IMR-90 (cell line): ENCODE measurements around the gene XIST. TPM values are rescaled to one million over a fixed set of nuclear protein-coding genes. Genes with fewer than 3 reads are reported as not detected.

Experiments used
- ATAC-seq: fragments of 200-7000 bp; cut with Tn5 transposase; 2 replicates; pipeline ENCODE4 v1.9.1; 2020; ENCODE audit warnings: low read depth, mild to moderate bottlenecking, moderate library complexity
- BruUV-seq: library from RNA; stranded (reverse); fragments of 400-500 nt; replicated peaks from 2 replicates; lab custom pipeline; 2021; lab: Mats Ljungman, UMichigan
- CTCF ChIA-PET: fragments of 300-600 bp; formaldehyde crosslinking; extraction: SDS; loops from one replicate; lab custom pipeline; 2021; ENCODE audit warnings: antibody characterized with exemption; lab: Yijun Ruan, JAX
- POLR2A ChIA-PET: fragments of 300-600 bp; sonication (Branson Sonifier 250); formaldehyde crosslinking; loops from one replicate; lab custom pipeline; 2022; ENCODE audit warnings: antibody characterized with exemption; ENCODE audit not compliant: unreplicated experiment; lab: Charles Lee
- DNase-seq: peaks from one replicate; pipeline ENCODE4 v3.0.0; 2013
- H2AFZ ChIP-seq: replicated peaks from 2 replicates; pipeline ENCODE3; 2013; ENCODE audit warnings: low read length, mild to moderate bottlenecking; ENCODE audit not compliant: poor library complexity
- H2AK5ac ChIP-seq: 2 replicates; pipeline ENCODE4 v1.6.1; 2013; ENCODE audit warnings: low read depth, low read length, inconsistent platforms
- H2AK9ac ChIP-seq: replicated peaks from 2 replicates; pipeline ENCODE3; 2013; ENCODE audit warnings: mild to moderate bottlenecking, low read depth, low read length, moderate library complexity; ENCODE audit not compliant: poor library complexity
- H2BK120ac ChIP-seq: 2 replicates; pipeline ENCODE4 v1.6.1; 2013; ENCODE audit warnings: low read depth, low read length, inconsistent platforms
- H2BK15ac ChIP-seq: 3 replicates; pipeline ENCODE4 v1.6.1; 2013; ENCODE audit warnings: low read depth, low read length, inconsistent platforms
- H2BK20ac ChIP-seq: 2 replicates; pipeline ENCODE4 v1.6.1; 2013; ENCODE audit warnings: low read depth, mild to moderate bottlenecking, inconsistent platforms, low read length, moderate library complexity
- H2BK5ac ChIP-seq: 2 replicates; pipeline ENCODE4 v1.6.1; 2013; ENCODE audit warnings: mild to moderate bottlenecking, low read depth, low read length, inconsistent platforms; ENCODE audit not compliant: poor library complexity, severe bottlenecking
- H3K14ac ChIP-seq: replicated peaks from 2 replicates; pipeline ENCODE4 v1.6.1; 2013; ENCODE audit warnings: low read depth, low read length, inconsistent platforms
- H3K18ac ChIP-seq: 2 replicates; pipeline ENCODE4 v1.6.1; 2013; ENCODE audit warnings: low read depth, low read length, control low read depth
- H3K23ac ChIP-seq: 2 replicates; pipeline ENCODE4 v1.6.1; 2013; ENCODE audit warnings: low read depth, low read length, inconsistent platforms
- H3K27ac ChIP-seq: 2 replicates; pipeline ENCODE4 v1.5.1; 2013; ENCODE audit warnings: mild to moderate bottlenecking, control low read depth, low read length; ENCODE audit not compliant: insufficient read depth
- H3K27me3 ChIP-seq: 2 replicates; pipeline ENCODE4 v1.6.1; 2013; ENCODE audit warnings: low read length; ENCODE audit not compliant: control insufficient read depth, insufficient read depth
- H3K36me3 ChIP-seq: 2 replicates; pipeline ENCODE4 v1.6.1; 2013; ENCODE audit warnings: low read length, mixed read lengths; ENCODE audit not compliant: control insufficient read depth, insufficient read depth
- H3K4ac ChIP-seq: 2 replicates; pipeline ENCODE4 v1.6.1; 2013; ENCODE audit warnings: low read depth, low read length, inconsistent platforms
- H3K4me1 ChIP-seq: 2 replicates; pipeline ENCODE4 v1.6.1; 2013; ENCODE audit warnings: low read length, mixed read lengths; ENCODE audit not compliant: control insufficient read depth, insufficient read depth
- H3K4me2 ChIP-seq: 2 replicates; pipeline ENCODE4 v1.6.1; 2013; ENCODE audit warnings: low read depth, mild to moderate bottlenecking, control low read depth, low read length, moderate library complexity
- H3K4me3 ChIP-seq: 2 replicates; pipeline ENCODE4 v1.5.1; 2013; ENCODE audit warnings: low read depth, mild to moderate bottlenecking, control low read depth, low read length, moderate library complexity; ENCODE audit not compliant: insufficient read depth
- H3K56ac ChIP-seq: 2 replicates; pipeline ENCODE4 v1.6.1; 2013; ENCODE audit warnings: low read length, inconsistent platforms; ENCODE audit not compliant: insufficient read depth; ENCODE audit errors: extremely low read depth
- H3K79me1 ChIP-seq, 2 experiments: 2 replicates each; pipeline ENCODE4 v1.6.1; 2013; ENCODE audit warnings: low read length in 2 of 2, inconsistent platforms in 1 of 2, low read depth in 1 of 2
- H3K9ac ChIP-seq: 2 replicates; pipeline ENCODE4 v1.6.1; 2013; ENCODE audit warnings: low read depth, low read length, control low read depth
- H3K9me1 ChIP-seq: 2 replicates; pipeline ENCODE4 v1.6.1; 2013; ENCODE audit warnings: low read length, inconsistent platforms; ENCODE audit not compliant: insufficient read depth
- H3K9me3 ChIP-seq: 2 replicates; pipeline ENCODE4 v1.6.1; 2013; ENCODE audit warnings: low read length; ENCODE audit not compliant: control insufficient read depth, insufficient read depth
- H4K20me1 ChIP-seq: 2 replicates; pipeline ENCODE4 v1.6.1; 2013; ENCODE audit warnings: low read length, inconsistent platforms; ENCODE audit not compliant: insufficient read depth
- H4K5ac ChIP-seq: 2 replicates; pipeline ENCODE4 v1.6.1; 2013; ENCODE audit warnings: mild to moderate bottlenecking, low read depth, low read length, control low read depth
- H4K8ac ChIP-seq, 2 experiments: 2 replicates each; pipeline ENCODE4 v1.6.1; 2013; ENCODE audit warnings: low read depth in 2 of 2, low read length in 2 of 2, control low read depth in 1 of 2, inconsistent platforms in 1 of 2
- H4K91ac ChIP-seq: 2 replicates; pipeline ENCODE4 v1.6.1; 2013; ENCODE audit warnings: low read depth, low read length, inconsistent platforms; ENCODE audit not compliant: insufficient read depth
- BHLHE40 ChIP-seq: fragments of 150-350 bp; IDR thresholded peaks from 2 replicates; pipeline ENCODE4 v1.6.1; 2016; ENCODE audit warnings: mild to moderate bottlenecking, low read depth, low read length
- CEBPB ChIP-seq: IDR thresholded peaks from 2 replicates; pipeline ENCODE4 v1.6.1; 2012; ENCODE audit warnings: low read depth, low read length, improper control_type of control experiment
- CHD1 ChIP-seq: IDR thresholded peaks from 2 replicates; pipeline ENCODE4 v1.6.1; 2012; ENCODE audit warnings: low read depth, low read length, improper control_type of control experiment
- FOS ChIP-seq: fragments of 150-350 bp; IDR thresholded peaks from 2 replicates; pipeline ENCODE4 v1.6.1; 2016; ENCODE audit warnings: low read depth, low read length
- MAFK ChIP-seq: IDR thresholded peaks from 2 replicates; pipeline ENCODE4 v1.6.1; 2012; ENCODE audit warnings: low read depth, low read length, improper control_type of control experiment
- MAZ ChIP-seq: IDR thresholded peaks from 2 replicates; pipeline ENCODE4 v1.6.1; 2012; ENCODE audit warnings: low read depth, mild to moderate bottlenecking, low read length, improper control_type of control experiment, moderate library complexity, borderline replicate concordance
- MXI1 ChIP-seq: IDR thresholded peaks from 2 replicates; pipeline ENCODE4 v1.6.1; 2012; ENCODE audit warnings: low read depth, mild to moderate bottlenecking, low read length, moderate library complexity, borderline replicate concordance
- NFE2L2 ChIP-seq: fragments of 150-350 bp; IDR thresholded peaks from 2 replicates; pipeline ENCODE4 v1.6.1; 2016; ENCODE audit warnings: low read depth, mild to moderate bottlenecking, low read length
- POLR2A ChIP-seq: IDR thresholded peaks from 2 replicates; pipeline ENCODE4 v1.6.1; 2012; ENCODE audit warnings: mild to moderate bottlenecking, low read depth, low read length
- RAD21 ChIP-seq: IDR thresholded peaks from 2 replicates; pipeline ENCODE4 v1.6.1; 2012; ENCODE audit warnings: low read length, improper control_type of control experiment
- RCOR1 ChIP-seq: IDR thresholded peaks from 2 replicates; pipeline ENCODE4 v1.6.1; 2012; ENCODE audit warnings: mild to moderate bottlenecking, low read length, improper control_type of control experiment; ENCODE audit not compliant: insufficient replicate concordance
- RFX5 ChIP-seq: IDR thresholded peaks from 2 replicates; pipeline ENCODE4 v1.8.0; 2012; ENCODE audit warnings: low read depth, mild to moderate bottlenecking, low read length, moderate library complexity
- SMC3 ChIP-seq: fragments of 150-350 bp; IDR thresholded peaks from 2 replicates; pipeline ENCODE4 v1.6.1; 2016; ENCODE audit warnings: low read depth, mild to moderate bottlenecking, antibody characterized with exemption, low read length, moderate library complexity
- USF2 ChIP-seq: fragments of 150-350 bp; IDR thresholded peaks from 2 replicates; pipeline ENCODE4 v1.6.1; 2017; ENCODE audit warnings: mild to moderate bottlenecking, antibody characterized with exemption, low read length, low read depth
- dilution Hi-C: fragments of 300-500 bp; cut with HindIII; formaldehyde crosslinking; loops from one replicate; pipeline ENCODE4 v1.14.3; 2018; ENCODE audit warnings: low sequenced_read_pairs; ENCODE audit not compliant: unreplicated experiment
- in situ Hi-C: fragments of 300-500 bp; cut with MboI; formaldehyde crosslinking; loops from 3 replicates; pipeline ENCODE4 v1.14.3; 2019; ENCODE audit warnings: low sequenced_read_pairs, inconsistent platforms, mixed read lengths
- intact Hi-C: fragments of 100-400 bp; cut with micrococcal nuclease; formaldehyde crosslinking; loops from 2 replicates; pipeline ENCODE4 v1.10.0; 2022
- polyA plus RNA-seq, 3 experiments: library from polyadenylated mRNA; depleted of rRNA; stranded (reverse); fragments of >200 nt; gene quantifications; 2 replicates each; pipeline ENCODE4 v1.2.3, GENCODE V29; 2012; ENCODE audit warnings: low replicate concordance in 1 of 3
- total RNA-seq: library from RNA; depleted of rRNA; stranded (reverse); fragments of >200 nt; gene quantifications from 2 replicates; pipeline ENCODE4 v1.2.3, GENCODE V29; 2012
- TF ChIP-seq, protein P1 (sequence below): conservative IDR thresholded peaks from 2 replicates; pipeline ENCODE4 v1.5.1; 2012; ENCODE audit warnings: mild to moderate bottlenecking, low read depth, low read length, improper control_type of control experiment

The XIST gene
- total and polyA plus RNA-seq, 2 of the 4 experiments (the other 2 are of a cell fraction) = 48.9 to 159 TPM

DNA sequence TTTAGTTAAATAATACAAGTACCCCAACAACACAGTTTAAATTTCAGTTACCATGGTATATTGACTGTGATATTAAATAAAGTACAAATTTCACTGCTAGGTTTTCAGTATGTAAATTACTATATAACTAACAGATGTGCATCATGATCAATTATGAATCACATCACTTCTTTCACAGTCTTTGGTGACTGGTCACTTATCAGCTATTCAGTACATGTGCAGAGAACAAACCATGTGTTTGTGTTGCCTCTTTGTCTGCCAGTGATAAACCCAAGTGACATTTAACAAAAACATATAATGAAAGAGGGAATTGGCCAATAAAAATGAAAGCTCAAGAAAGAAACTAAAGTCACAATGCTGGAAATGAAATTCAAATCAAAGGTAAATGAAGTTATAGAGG lies 40.3 kb downstream of the XIST start:
- Histone ChIP-seq H3K56ac (no peak overlapping the region), H3K4ac (no peak overlapping the region), H3K79me1 (no peaks in the 10 kb centered on the region), H3K14ac (no peak overlapping the region), H3K4me1 (no peaks in the 10 kb centered on the region), H2AK5ac (no peak overlapping the region), H3K23ac (no peak overlapping the region), H4K8ac (no peak overlapping the region), H2BK5ac (no peak overlapping the region), H3K27ac (no peak overlapping the region), H3K4me3 (no peak overlapping the region), H2BK120ac (no peak overlapping the region), H3K9ac (no peak overlapping the region), H2BK15ac (no peak overlapping the region), H4K5ac (no peak overlapping the region), H2AFZ (no peak overlapping the region), H4K91ac (no peak overlapping the region), H2BK20ac (no peak overlapping the region), H4K20me1 (no peaks in the 10 kb centered on the region), H3K36me3 (no peaks in the 10 kb centered on the region), H3K9me1 (no peaks in the 10 kb centered on the region), H2AK9ac (no peak overlapping the region), H3K18ac (no peak overlapping the region), H3K27me3 (no peaks in the 10 kb centered on the region), H3K4me2 (no peak overlapping the region), H3K9me3 (no peaks in the 10 kb centered on the region)
- dilution Hi-C loops = no loop called here
- in situ Hi-C loops = no loop called here
- ChIA-PET CTCF (no interaction called here), POLR2A (no interaction called here)
- BruUV-seq = no TSS peak
- intact Hi-C loops = loop anchor here (10.0 kb wide), 1 partner anchor 57 kb away; no protein-coding TSS in a partner anchor
- ATAC-seq (no peak), DNase-seq (no peak)
- TF ChIP-seq POLR2A (no peak), RAD21 (no peak), MAFK (no peak), BHLHE40 (no peak), RFX5 (no peak), NFE2L2 (no peak), USF2 (no peak), MAZ (no peak), CHD1 (no peak), MXI1 (no peak), FOS (no peak), RCOR1 (no peak), CEBPB (no peak), SMC3 (no peak)
- TF ChIP-seq, protein P1, sequence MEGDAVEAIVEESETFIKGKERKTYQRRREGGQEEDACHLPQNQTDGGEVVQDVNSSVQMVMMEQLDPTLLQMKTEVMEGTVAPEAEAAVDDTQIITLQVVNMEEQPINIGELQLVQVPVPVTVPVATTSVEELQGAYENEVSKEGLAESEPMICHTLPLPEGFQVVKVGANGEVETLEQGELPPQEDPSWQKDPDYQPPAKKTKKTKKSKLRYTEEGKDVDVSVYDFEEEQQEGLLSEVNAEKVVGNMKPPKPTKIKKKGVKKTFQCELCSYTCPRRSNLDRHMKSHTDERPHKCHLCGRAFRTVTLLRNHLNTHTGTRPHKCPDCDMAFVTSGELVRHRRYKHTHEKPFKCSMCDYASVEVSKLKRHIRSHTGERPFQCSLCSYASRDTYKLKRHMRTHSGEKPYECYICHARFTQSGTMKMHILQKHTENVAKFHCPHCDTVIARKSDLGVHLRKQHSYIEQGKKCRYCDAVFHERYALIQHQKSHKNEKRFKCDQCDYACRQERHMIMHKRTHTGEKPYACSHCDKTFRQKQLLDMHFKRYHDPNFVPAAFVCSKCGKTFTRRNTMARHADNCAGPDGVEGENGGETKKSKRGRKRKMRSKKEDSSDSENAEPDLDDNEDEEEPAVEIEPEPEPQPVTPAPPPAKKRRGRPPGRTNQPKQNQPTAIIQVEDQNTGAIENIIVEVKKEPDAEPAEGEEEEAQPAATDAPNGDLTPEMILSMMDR = no peak
